Testis (tissue), 3 donors: ENCODE measurements around the gene C2CD3. TPM values are rescaled to one million over a fixed set of nuclear protein-coding genes. Genes with fewer than 3 reads are reported as not detected.

Experiments used
- DNase-seq: peaks from one replicate; pipeline ENCODE4 v3.0.0-alpha.2; 2019
- H3K27ac ChIP-seq, 2 donors: fragments of 200-600 bp; sonication (generic); one replicate each; pipeline ENCODE4 v1.5.1; 2019
- H3K27me3 ChIP-seq: fragments of 200-600 bp; sonication (generic); one replicate; pipeline ENCODE4 v1.5.1; 2019
- H3K36me3 ChIP-seq: fragments of 200-600 bp; sonication (generic); one replicate; pipeline ENCODE4 v1.5.1; 2017; ENCODE audit warnings: low read depth; ENCODE audit errors: missing control alignments
- H3K4me1 ChIP-seq: fragments of 200-600 bp; sonication (generic); one replicate; pipeline ENCODE4 v1.5.1; 2019
- H3K4me3 ChIP-seq, 2 donors: fragments of 200-600 bp; sonication (generic); one replicate each; pipeline ENCODE4 v1.5.1; 2017 to 2019
- H3K9me3 ChIP-seq: fragments of 200-600 bp; sonication (generic); one replicate; pipeline ENCODE4 v1.5.1; 2017
- POLR2A ChIP-seq: fragments of 450-650 bp; IDR thresholded peaks from one replicate; pipeline ENCODE4 v1.6.1; 2017; ENCODE audit warnings: antibody characterized with exemption, mild to moderate bottlenecking, moderate library complexity
- WGBS, 2 donors: methylation state at CpG; one replicate each; pipeline ENCODE4 v1.1.5; 2018; 5-methylcytosine and 5-hydroxymethylcytosine counted together
- intact Hi-C: fragments of 100-400 bp; cut with DNase I; formaldehyde crosslinking; loops from one replicate; pipeline ENCODE4 v1.15.1; 2023; ENCODE audit warnings: low total_unique reads
- polyA plus RNA-seq: library from polyadenylated mRNA; stranded (reverse); fragments of 350-450 nt; fragmentation: Illumina TruSeq; extraction: RNeasy Lipid Tissue Mini Kit (QIAGEN cat#74804); gene quantifications from one replicate; pipeline ENCODE4 v1.2.3, GENCODE V29; 2014; ENCODE audit warnings: low read depth, low replicate concordance; ENCODE audit not compliant: insufficient read depth
- total RNA-seq, 2 donors: library from RNA; depleted of rRNA; stranded (reverse); fragments of >200 nt; gene quantifications; one replicate each; pipeline ENCODE4 v1.2.3, GENCODE V29; 2016
- TF ChIP-seq, protein P1 (sequence below), 3 experiments: fragments of 450-650 bp in 2 of 3; fragments of 200-600 bp in 1 of 3; sonication (generic) in 1 of 3; IDR thresholded peaks; one replicate each; pipeline ENCODE4 v1.5.1; 2016 to 2019; ENCODE audit warnings: antibody characterized with exemption in 3 of 3, mild to moderate bottlenecking in 2 of 3, moderate library complexity in 1 of 3

C2CD3 gene
- total and polyA plus RNA-seq, 3 donors from 2014 or later: 56.1 to 89.4 (median 59.0) TPM

- no peaks in the 10 kb centered on the region for H3K4me1 ChIP-seq
- intact Hi-C loops: no loop called here
- WGBS, 2 donors: 78 to 85% methylated on average over 6 of the region's 6 CpGs
- TF ChIP-seq, protein P1, sequence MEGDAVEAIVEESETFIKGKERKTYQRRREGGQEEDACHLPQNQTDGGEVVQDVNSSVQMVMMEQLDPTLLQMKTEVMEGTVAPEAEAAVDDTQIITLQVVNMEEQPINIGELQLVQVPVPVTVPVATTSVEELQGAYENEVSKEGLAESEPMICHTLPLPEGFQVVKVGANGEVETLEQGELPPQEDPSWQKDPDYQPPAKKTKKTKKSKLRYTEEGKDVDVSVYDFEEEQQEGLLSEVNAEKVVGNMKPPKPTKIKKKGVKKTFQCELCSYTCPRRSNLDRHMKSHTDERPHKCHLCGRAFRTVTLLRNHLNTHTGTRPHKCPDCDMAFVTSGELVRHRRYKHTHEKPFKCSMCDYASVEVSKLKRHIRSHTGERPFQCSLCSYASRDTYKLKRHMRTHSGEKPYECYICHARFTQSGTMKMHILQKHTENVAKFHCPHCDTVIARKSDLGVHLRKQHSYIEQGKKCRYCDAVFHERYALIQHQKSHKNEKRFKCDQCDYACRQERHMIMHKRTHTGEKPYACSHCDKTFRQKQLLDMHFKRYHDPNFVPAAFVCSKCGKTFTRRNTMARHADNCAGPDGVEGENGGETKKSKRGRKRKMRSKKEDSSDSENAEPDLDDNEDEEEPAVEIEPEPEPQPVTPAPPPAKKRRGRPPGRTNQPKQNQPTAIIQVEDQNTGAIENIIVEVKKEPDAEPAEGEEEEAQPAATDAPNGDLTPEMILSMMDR (IDR thresholded peaks at IDR 0.05): no peak
- no peak for TF ChIP-seq POLR2A
- H3K9me3 ChIP-seq: no peaks in the 10 kb centered on the region
- no peaks in the 10 kb centered on the region for H3K27me3 ChIP-seq
- H3K4me3 ChIP-seq: no peak overlapping the region
- DNase-seq: no peak
- no peak overlapping the region for H3K27ac ChIP-seq
- H3K36me3 ChIP-seq: no peaks in the 10 kb centered on the region
Measured at GRCh38 chr11:73971175-73971719, 199.6 kb downstream of the C2CD3 start.

GRCh38 chr11:73969991-73970800, 200.6 kb downstream of the C2CD3 start:
- Histone ChIP-seq H3K27me3 (no peaks in the 10 kb centered on the region), H3K36me3 (no peaks in the 10 kb centered on the region), H3K4me1 (no peaks in the 10 kb centered on the region), H3K4me3 (no peak overlapping the region), H3K9me3 (no peaks in the 10 kb centered on the region), H3K27ac (no peak overlapping the region)
- WGBS, 2 donors: 84% methylated on average over 13 of the region's 13 CpGs
- intact Hi-C loops: no loop called here
- DNase-seq: no peak
- TF ChIP-seq, protein P1 (IDR thresholded peaks at IDR 0.05): no peak
- TF ChIP-seq POLR2A: no peak

- Histone ChIP-seq H3K4me3 (no peak overlapping the region), H3K4me1 (no peaks in the 10 kb centered on the region), H3K9me3 (no peaks in the 10 kb centered on the region), H3K27ac (no peak overlapping the region), H3K36me3 (no peaks in the 10 kb centered on the region), H3K27me3 (no peaks in the 10 kb centered on the region)
- intact Hi-C loops: no loop called here
- WGBS, 2 donors: 79 to 85% methylated on average over 2 of the region's 2 CpGs
- DNase-seq: no peak
- no peak for TF ChIP-seq POLR2A
- TF ChIP-seq, protein P1 (IDR thresholded peaks at IDR 0.05): no peak
Measured at GRCh38 chr11:73969091-73969490, 201.7 kb downstream of the C2CD3 start.

DNA sequence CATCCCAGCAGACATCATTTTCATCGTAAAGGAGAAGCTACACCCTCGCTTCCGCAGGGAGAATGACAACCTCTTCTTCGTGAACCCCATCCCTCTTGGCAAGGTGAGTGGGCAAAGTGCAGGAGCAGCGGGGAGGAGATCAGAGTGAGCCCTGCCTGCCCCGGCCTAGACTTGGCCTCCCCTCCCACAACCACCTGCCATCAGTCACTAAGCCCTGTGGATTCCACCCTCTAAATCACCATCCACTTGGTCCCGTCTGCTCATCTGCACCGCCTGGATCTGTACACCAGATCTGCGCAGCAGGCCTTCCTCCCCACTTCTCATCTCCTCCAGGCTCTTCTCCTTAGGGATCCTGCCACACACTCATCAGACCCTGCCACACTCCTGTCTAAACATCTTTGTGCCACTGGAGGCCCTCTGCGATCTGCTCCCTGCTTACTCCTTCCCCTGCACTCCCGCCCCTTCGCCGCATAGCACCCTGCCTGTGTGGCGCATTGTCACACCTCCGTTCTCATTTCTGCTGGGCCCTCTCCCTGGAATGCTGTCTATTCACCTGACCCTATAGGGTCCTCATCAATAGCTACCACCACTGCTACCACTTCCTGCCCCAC, 202.3 kb downstream of the C2CD3 start:
- Histone ChIP-seq H3K36me3 (no peaks in the 10 kb centered on the region), H3K27me3 (no peaks in the 10 kb centered on the region), H3K4me1 (no peaks in the 10 kb centered on the region), H3K4me3 (no peak overlapping the region), H3K9me3 (no peaks in the 10 kb centered on the region), H3K27ac (no peak overlapping the region)
- TF ChIP-seq, protein P1 (IDR thresholded peaks at IDR 0.05): no peak
- no peak for TF ChIP-seq POLR2A
- intact Hi-C loops: no loop called here
- DNase-seq: no peak
- WGBS, 2 donors: 86 to 96% methylated on average over 15 of the region's 15 CpGs
